AG09309 (cell line): ENCODE results near the gene ZNF584.

ENCODE experiments used
- DNase-seq: peaks from one replicate; pipeline ENCODE4 v3.0.0-alpha.2; 2010; ENCODE audit warnings: low read depth
- H3K4me3 ChIP-seq: 2 replicates; pipeline ENCODE4 v1.5.1; 2011; ENCODE audit warnings: mild to moderate bottlenecking, low read depth, low read length, moderate library complexity; ENCODE audit not compliant: control insufficient read depth
- TF ChIP-seq, protein P1 (sequence below): IDR thresholded peaks from 2 replicates; pipeline ENCODE4 v1.5.1; 2011; ENCODE audit warnings: mild to moderate bottlenecking, low read depth, low read length, inconsistent platforms; ENCODE audit not compliant: insufficient read depth, control insufficient read depth; ENCODE audit errors: missing control alignments

The ZNF584 gene

GRCh38 chr19:58408152-58409009 is at the start of gene ZNF584:
TSS of gene ZNF584 (plus strand) at chr19:58408649. CDS start at chr19:58409148, 499 bp downstream.
- TF ChIP-seq, protein P1, sequence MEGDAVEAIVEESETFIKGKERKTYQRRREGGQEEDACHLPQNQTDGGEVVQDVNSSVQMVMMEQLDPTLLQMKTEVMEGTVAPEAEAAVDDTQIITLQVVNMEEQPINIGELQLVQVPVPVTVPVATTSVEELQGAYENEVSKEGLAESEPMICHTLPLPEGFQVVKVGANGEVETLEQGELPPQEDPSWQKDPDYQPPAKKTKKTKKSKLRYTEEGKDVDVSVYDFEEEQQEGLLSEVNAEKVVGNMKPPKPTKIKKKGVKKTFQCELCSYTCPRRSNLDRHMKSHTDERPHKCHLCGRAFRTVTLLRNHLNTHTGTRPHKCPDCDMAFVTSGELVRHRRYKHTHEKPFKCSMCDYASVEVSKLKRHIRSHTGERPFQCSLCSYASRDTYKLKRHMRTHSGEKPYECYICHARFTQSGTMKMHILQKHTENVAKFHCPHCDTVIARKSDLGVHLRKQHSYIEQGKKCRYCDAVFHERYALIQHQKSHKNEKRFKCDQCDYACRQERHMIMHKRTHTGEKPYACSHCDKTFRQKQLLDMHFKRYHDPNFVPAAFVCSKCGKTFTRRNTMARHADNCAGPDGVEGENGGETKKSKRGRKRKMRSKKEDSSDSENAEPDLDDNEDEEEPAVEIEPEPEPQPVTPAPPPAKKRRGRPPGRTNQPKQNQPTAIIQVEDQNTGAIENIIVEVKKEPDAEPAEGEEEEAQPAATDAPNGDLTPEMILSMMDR: no peak
- peak within 1 kb of the TSS; percentile 84 for H3K4me3 ChIP-seq
- peak; percentile 48 for DNase-seq

DNA sequence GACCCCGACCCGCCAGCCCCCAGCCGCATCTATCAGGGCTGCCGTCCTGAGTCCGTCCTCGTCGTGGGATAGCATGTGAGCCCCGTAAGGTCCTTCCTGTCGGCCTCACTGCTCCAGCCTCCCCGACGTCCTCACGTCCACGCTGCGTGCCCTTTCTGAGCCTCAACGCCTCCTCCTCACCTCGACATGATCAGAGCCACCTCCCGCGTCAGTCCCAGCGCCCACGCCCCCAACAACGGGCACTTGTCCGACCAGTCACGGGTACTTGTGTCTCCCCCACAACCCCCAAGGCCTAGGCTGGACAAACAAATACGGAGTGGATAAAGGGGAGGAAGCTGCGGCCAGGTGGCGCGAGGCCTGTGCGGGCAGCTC is 46.6 kb upstream of the ZNF584 start:
- peak overlapping the region; percentile 72 for H3K4me3 ChIP-seq
- TF ChIP-seq, protein P1: peak; percentile 10
- no peak for DNase-seq

DNA sequence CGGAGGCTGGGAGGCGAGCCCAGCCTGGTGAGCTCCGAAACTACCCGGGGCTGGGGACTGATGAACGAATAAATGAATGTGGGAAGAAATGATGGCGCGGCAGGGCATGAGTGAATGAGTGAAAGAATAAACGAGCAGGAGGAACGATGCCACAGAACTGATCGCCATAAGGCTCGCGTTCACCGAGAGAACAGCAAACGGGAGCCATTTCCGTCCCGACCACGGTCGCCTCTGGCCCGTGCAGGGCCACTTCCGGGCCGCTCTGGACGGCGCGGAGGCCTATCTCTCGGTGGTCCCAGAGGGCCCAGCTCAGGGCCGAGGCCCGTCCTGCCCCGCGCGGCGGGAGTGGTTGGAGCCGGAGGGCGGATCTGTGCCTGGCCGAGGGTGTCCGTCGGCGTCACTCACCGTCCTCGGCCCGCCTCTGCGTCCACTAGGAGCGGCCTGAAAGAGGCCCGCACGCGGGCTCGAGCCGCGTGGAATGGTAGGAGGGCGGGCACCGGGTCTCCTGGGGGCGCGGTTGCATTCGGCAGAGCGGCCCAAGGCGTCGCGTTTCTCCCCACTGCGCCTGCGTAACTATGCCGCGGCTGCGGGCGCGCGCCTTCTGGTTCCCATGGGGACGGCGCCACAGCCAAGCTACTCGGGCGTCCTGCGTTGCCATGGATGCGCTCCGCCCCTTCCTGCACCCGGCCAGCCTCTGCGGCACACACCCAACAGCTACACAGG is 46.0 kb upstream of the ZNF584 start, which contains the start of gene ZNF497:
Gene ZNF497, minus strand, starts transcription at position 480 of the 723 bp plus-strand sequence. CDS start 5,116 bp downstream, outside the sequence.
- TF ChIP-seq, protein P1: no peak
- DNase-seq: peak; percentile 79
- H3K4me3 ChIP-seq: peak within 1 kb of the TSS; percentile 72

- no peak for DNase-seq
- TF ChIP-seq, protein P1: no peak
- H3K4me3 ChIP-seq: no peak overlapping the region
These were observed 44.3 kb upstream of the ZNF584 start for GRCh38 chr19:58364146-58364545.

GRCh38 chr19:58366585-58367430 is 41.6 kb upstream of the ZNF584 start:
- DNase-seq: no peak
- H3K4me3 ChIP-seq: no peak overlapping the region
- TF ChIP-seq, protein P1: no peak
